ENCODE measurements around the gene CUL4B.
A peak's percentile ranks its signal among the peaks of the same experiment; 100 is the strongest.
"Not testable (repeated sequence)": the region's sequence is repeated elsewhere in the genome, so short reads cannot be mapped to it uniquely, and the experiment has no call there.

The CUL4B gene

GRCh38 chrX:120560842-120561633, at the start of gene CUL4B:
CUL4B (minus strand) TSS chrX:120560962; CDS start chrX:120560638, 324 bp downstream.
- Histone ChIP-seq H3K4me3 (peak within 1 kb of the TSS; percentile 44 to 62 (median 52)), H3K27ac (peak within 1 kb of the TSS; percentile 70 to 100 (median 96))

GRCh38 chrX:120604361-120604782, 43.6 kb upstream of the CUL4B start:
- Histone ChIP-seq H3K4me3 (peak overlapping the region; percentile 38 to 68 (median 54)), H3K27ac (peak overlapping the region; percentile 54 to 91 (median 88))

- Histone ChIP-seq H3K4me3 (peak within 1 kb of the TSS; percentile 38 to 68 (median 54)), H3K27ac (peak within 1 kb of the TSS; percentile 54 to 91 (median 88))
Observed at GRCh38 chrX:120603707-120604360, 43.1 kb upstream of the CUL4B start, which contains the start of gene MCTS1. MCTS1 (plus strand) TSS chrX:120604101; CDS start chrX:120604237, 136 bp downstream.

- Histone ChIP-seq H3K27ac (no peak overlapping the region), H3K4me3 (no peak overlapping the region)
Observed at GRCh38 chrX:120585702-120586101, 24.9 kb upstream of the CUL4B start.

GRCh38 chrX:120575379-120576114, 14.8 kb upstream of the CUL4B start:
- Histone ChIP-seq H3K27ac (no peak overlapping the region), H3K4me3 (no peak overlapping the region)

- H3K27ac ChIP-seq, H3K4me3 ChIP-seq: not testable (repeated sequence)
Observed at GRCh38 chrX:120573806-120574205, 13.0 kb upstream of the CUL4B start.

GRCh38 chrX:120570011-120570600, 9.3 kb upstream of the CUL4B start:
- H3K4me3 ChIP-seq, result no peak overlapping the region
- no peak overlapping the region for H3K27ac ChIP-seq

- H3K4me3 ChIP-seq, result no peak overlapping the region
- H3K27ac ChIP-seq, result no peak overlapping the region
Observed at GRCh38 chrX:120568609-120569008, 7.8 kb upstream of the CUL4B start.

GRCh38 chrX:120568035-120568434, 7.3 kb upstream of the CUL4B start:
- H3K27ac ChIP-seq, result no peak overlapping the region
- no peak overlapping the region for H3K4me3 ChIP-seq

GRCh38 chrX:120566817-120567216, 6.1 kb upstream of the CUL4B start:
- Histone ChIP-seq H3K4me3 (no peak overlapping the region), H3K27ac (no peak overlapping the region)

- Histone ChIP-seq H3K27ac (no peak overlapping the region), H3K4me3 (no peak overlapping the region)
Observed at GRCh38 chrX:120564925-120565324, 4.2 kb upstream of the CUL4B start.

GRCh38 chrX:120562569-120562926, 1.8 kb upstream of the CUL4B start:
- H3K27ac ChIP-seq, result peak overlapping the region in 15 of 21 experiments; percentile 16 to 100 (median 96)
- no peak overlapping the region for H3K4me3 ChIP-seq

GRCh38 chrX:120561634-120562568, 1.1 kb upstream of the CUL4B start:
- Histone ChIP-seq H3K4me3 (peak overlapping the region; percentile 44 to 62 (median 52)), H3K27ac (peak overlapping the region; percentile 39 to 100 (median 95))

- H3K27ac ChIP-seq, result peak overlapping the region; percentile 70 to 100 (median 96)
- peak overlapping the region; percentile 44 to 62 (median 52) for H3K4me3 ChIP-seq
Observed at GRCh38 chrX:120560405-120560841, 339 bp downstream of the CUL4B start.

- peak overlapping the region in 20 of 21 experiments; percentile 90 to 100 (median 96) for H3K27ac ChIP-seq
- H3K4me3 ChIP-seq, result peak overlapping the region; percentile 44 to 62 (median 52)
Observed at GRCh38 chrX:120559804-120560203, 958 bp downstream of the CUL4B start.

- Histone ChIP-seq H3K27ac (no peak overlapping the region), H3K4me3 (no peak overlapping the region)
Observed at GRCh38 chrX:120556251-120556650, 4.5 kb downstream of the CUL4B start.

GRCh38 chrX:120549483-120550452, 11.0 kb downstream of the CUL4B start:
- H3K27ac ChIP-seq, result peak overlapping the region in 3 of 21 experiments; percentile 25 to 58 (median 31)
- no peak overlapping the region for H3K4me3 ChIP-seq
